GM18870 (cell line): ENCODE measurements around the gene PRPS2.
A peak's percentile ranks its signal among the peaks of the same experiment; 100 is the strongest.

Experiments used
- ATAC-seq: cut with Tn5 transposase; IDR thresholded peaks from one replicate; pipeline ENCODE4 v1.9.1; 2021; ENCODE audit warnings: moderate library complexity; ENCODE audit not compliant: unreplicated experiment

PRPS2 gene

GRCh38 chrX:12814420-12814819 lies 23.2 kb downstream of the PRPS2 start:
- no peak for ATAC-seq

- ATAC-seq = no peak
Observed at GRCh38 chrX:12817528-12817927, 26.3 kb downstream of the PRPS2 start.

GRCh38 chrX:12819222-12819621 lies 28.0 kb downstream of the PRPS2 start:
- no peak for ATAC-seq

- no peak for ATAC-seq
Observed at GRCh38 chrX:12820737-12821136, 29.5 kb downstream of the PRPS2 start.

- no peak for ATAC-seq
Observed at GRCh38 chrX:12824944-12825343, 33.7 kb downstream of the PRPS2 start.

- no peak for ATAC-seq
Observed at GRCh38 chrX:12825801-12826200, 34.6 kb downstream of the PRPS2 start.

- peak; percentile 14 for ATAC-seq
Observed at GRCh38 chrX:12843061-12843667, 52.0 kb downstream of the PRPS2 start.

GRCh38 chrX:12843668-12844279 lies 52.6 kb downstream of the PRPS2 start:
- peak; percentile 88 for ATAC-seq

- peak; percentile 29 for ATAC-seq
Observed at GRCh38 chrX:12844319-12844718, 53.1 kb downstream of the PRPS2 start.

GRCh38 chrX:12865359-12865758 lies 74.1 kb downstream of the PRPS2 start:
- ATAC-seq = no peak

- ATAC-seq = no peak
Observed at GRCh38 chrX:12866451-12867377, 75.5 kb downstream of the PRPS2 start, which contains the start of gene TLR7. TSS of gene TLR7 (plus strand) at chrX:12867072. CDS start at chrX:12867579, 507 bp downstream.

GRCh38 chrX:12867685-12868084 lies 76.5 kb downstream of the PRPS2 start:
- no peak for ATAC-seq

- ATAC-seq = peak; percentile 63
Observed at GRCh38 chrX:12868747-12869146, 77.5 kb downstream of the PRPS2 start.

- ATAC-seq = no peak
Observed at GRCh38 chrX:12871257-12871656, 80.0 kb downstream of the PRPS2 start.

GRCh38 chrX:12872741-12873140 lies 81.5 kb downstream of the PRPS2 start:
- no peak for ATAC-seq
